ENCODE results near the gene CPSF4L.

GRCh38 chr17:73280191-73280590, 18.5 kb upstream of the CPSF4L start:
- TF ChIP-seq CTCF (IDR thresholded peaks at IDR 0.05; ENCODE audit: low read length): no peak
- no peak for TF ChIP-seq EZH2 (optimal IDR thresholded peaks at IDR 0.05; ENCODE audit: low read depth, low read length)

Measured in MM.1S (cell line).